H1 (cell line): ENCODE results near the gene LHCGR. TPM values are rescaled to one million over a fixed set of nuclear protein-coding genes. Genes with fewer than 3 reads are reported as not detected.

Source experiments
- CTCF ChIA-PET: fragments of 300-600 bp; sonication (Branson Sonifier 250); formaldehyde crosslinking; loops from one replicate; lab custom pipeline; 2021; ENCODE audit not compliant: partially characterized antibody; lab: Charles Lee
- POLR2A ChIA-PET: fragments of 300-600 bp; sonication (Branson Sonifier 250); formaldehyde crosslinking; loops from one replicate; lab custom pipeline; 2021; ENCODE audit warnings: inconsistent platforms; ENCODE audit not compliant: partially characterized antibody; lab: Charles Lee
- DNase-seq, 2 experiments: peaks; one replicate each; pipeline versions ENCODE4 v3.0.0 to v3.0.0-alpha.2; 2010 to 2022; ENCODE audit warnings: low spot score in 2 of 2, low read depth in 1 of 2, mixed read lengths in 1 of 2
- FAIRE-seq: peaks from 2 replicates; lab custom pipeline; 2011; peaks lifted over from hg19 to GRCh38; lab: Jason Lieb, UNC
- H2AFZ ChIP-seq: 2 replicates; pipeline ENCODE4 v1.8.1; 2012; ENCODE audit warnings: low read length, inconsistent platforms
- H2AK5ac ChIP-seq: 2 replicates; pipeline ENCODE4 v1.6.1; 2013; ENCODE audit warnings: low read depth, low read length
- H2BK120ac ChIP-seq: replicated peaks from 2 replicates; pipeline ENCODE3; 2013; ENCODE audit warnings: low read depth, low read length, inconsistent platforms
- H2BK12ac ChIP-seq: 2 replicates; pipeline ENCODE4 v1.6.1; 2013; ENCODE audit warnings: low read depth, low read length
- H2BK15ac ChIP-seq: 2 replicates; pipeline ENCODE4 v1.6.1; 2013; ENCODE audit warnings: low read length
- H2BK20ac ChIP-seq: 2 replicates; pipeline ENCODE4 v1.6.1; 2013; ENCODE audit warnings: low read length
- H2BK5ac ChIP-seq: 2 replicates; pipeline ENCODE4 v1.6.1; 2013; ENCODE audit warnings: low read depth, low read length
- H3K14ac ChIP-seq: 2 replicates; pipeline ENCODE4 v1.6.1; 2013; ENCODE audit warnings: inconsistent platforms; ENCODE audit not compliant: insufficient read length
- H3K18ac ChIP-seq: 2 replicates; pipeline ENCODE4 v1.6.1; 2013; ENCODE audit warnings: low read length; ENCODE audit errors: extremely low read depth
- H3K23ac ChIP-seq: 2 replicates; pipeline ENCODE4 v1.6.1; 2013; ENCODE audit warnings: inconsistent platforms; ENCODE audit not compliant: insufficient read length
- H3K23me2 ChIP-seq: 2 replicates; pipeline ENCODE4 v1.6.1; 2013; ENCODE audit warnings: low read depth, low read length
- H3K27ac ChIP-seq: 2 replicates; pipeline ENCODE4 v1.6.1; 2011; ENCODE audit warnings: low read depth, low read length, inconsistent platforms
- H3K27me3 ChIP-seq, 4 experiments: replicated peaks in 1 of 4; 1 replicate in 1 of 4; 2 replicates in 3 of 4; pipeline versions ENCODE4 v1.6.1 to v1.8.1; 2011 to 2013; ENCODE audit warnings: low read length in 3 of 4, mild to moderate bottlenecking in 3 of 4, inconsistent platforms in 2 of 4, mixed read lengths in 2 of 4, moderate library complexity in 1 of 4; ENCODE audit not compliant: control insufficient read depth in 3 of 4, insufficient read depth in 3 of 4; ENCODE audit errors: extremely low read depth in 1 of 4
- H3K36me3 ChIP-seq, 4 experiments: 2 replicates each; pipeline versions ENCODE4 v1.6.1 to v1.8.1; 2011 to 2013; ENCODE audit warnings: mild to moderate bottlenecking in 4 of 4, low read length in 3 of 4, moderate library complexity in 2 of 4, control low read depth in 1 of 4, inconsistent platforms in 1 of 4; ENCODE audit not compliant: insufficient read depth in 4 of 4, control insufficient read depth in 2 of 4
- H3K4ac ChIP-seq: replicated peaks from 2 replicates; pipeline ENCODE3; 2013; ENCODE audit warnings: low read length, low read depth, mixed read lengths, inconsistent platforms; ENCODE audit not compliant: insufficient read length
- H3K4me1 ChIP-seq, 4 experiments: replicated peaks in 1 of 4; 1 replicate in 1 of 4; 2 replicates in 3 of 4; pipeline versions ENCODE4 v1.6.1 to v1.8.1; 2011 to 2013; ENCODE audit warnings: low read length in 3 of 4, inconsistent platforms in 2 of 4, mixed read lengths in 1 of 4; ENCODE audit not compliant: insufficient read depth in 4 of 4, control insufficient read depth in 3 of 4
- H3K4me2 ChIP-seq, 2 experiments: 2 replicates each; pipeline versions ENCODE4 v1.6.1 to v1.8.1; 2011 to 2013; ENCODE audit warnings: low read depth in 2 of 2, low read length in 2 of 2, control low read depth in 1 of 2, inconsistent platforms in 1 of 2, mild to moderate bottlenecking in 1 of 2; ENCODE audit not compliant: insufficient read depth in 1 of 2
- H3K4me3 ChIP-seq, 4 experiments: fragments of 200-600, 300-600 bp in 1 of 4; sonication (generic), shearing (Covaris generic), sonication (Bioruptor Twin) in 1 of 4; 2 replicates each; pipeline versions ENCODE4 v1.5.1 to v1.8.1; 2011 to 2016; ENCODE audit warnings: low read length in 4 of 4, low read depth in 3 of 4, control low read depth in 2 of 4, inconsistent platforms in 2 of 4, mild to moderate bottlenecking in 2 of 4, mixed read lengths in 1 of 4, moderate library complexity in 1 of 4; ENCODE audit not compliant: insufficient read depth in 2 of 4; ENCODE audit errors: extremely low read depth in 1 of 4
- H3K56ac ChIP-seq: replicated peaks from 2 replicates; pipeline ENCODE3; 2013; ENCODE audit warnings: low read depth, mild to moderate bottlenecking, mixed read lengths, low read length, inconsistent platforms; ENCODE audit not compliant: insufficient read length
- H3K79me1 ChIP-seq: 2 replicates; pipeline ENCODE4 v1.6.1; 2013; ENCODE audit warnings: low read depth, low read length, control low read depth
- H3K79me2 ChIP-seq, 2 experiments: 2 replicates each; pipeline versions ENCODE4 v1.6.1 to v1.8.1; 2012 to 2013; ENCODE audit warnings: low read length in 2 of 2, mild to moderate bottlenecking in 2 of 2, inconsistent platforms in 1 of 2; ENCODE audit not compliant: insufficient read depth in 2 of 2, control insufficient read depth in 1 of 2
- H3K9ac ChIP-seq, 4 experiments: replicated peaks in 1 of 4; 1 replicate in 1 of 4; 2 replicates in 3 of 4; pipeline versions ENCODE4 v1.6.1 to v1.8.1; 2011 to 2013; ENCODE audit warnings: low read depth in 3 of 4, low read length in 3 of 4, control low read depth in 2 of 4, mild to moderate bottlenecking in 2 of 4, moderate library complexity in 2 of 4, inconsistent platforms in 1 of 4; ENCODE audit errors: extremely low read depth in 1 of 4
- H3K9me3 ChIP-seq, 2 experiments: 2 replicates each; pipeline versions ENCODE4 v1.6.1 to v1.8.1; 2012 to 2013; ENCODE audit warnings: mild to moderate bottlenecking in 2 of 2, moderate library complexity in 2 of 2, control low read depth in 1 of 2, inconsistent platforms in 1 of 2, low read depth in 1 of 2, low read length in 1 of 2, mixed read lengths in 1 of 2; ENCODE audit not compliant: insufficient read depth in 2 of 2
- H4K20me1 ChIP-seq, 2 experiments: replicated peaks in 1 of 2; 2 replicates each; pipeline versions ENCODE3 to v1.8.1; 2011 to 2013; ENCODE audit warnings: inconsistent platforms in 2 of 2, low read length in 2 of 2, mild to moderate bottlenecking in 1 of 2; ENCODE audit not compliant: insufficient read depth in 2 of 2, control insufficient read depth in 1 of 2
- H4K5ac ChIP-seq: 2 replicates; pipeline ENCODE4 v1.6.1; 2013; ENCODE audit warnings: low read length, low read depth, mixed read lengths, inconsistent platforms; ENCODE audit not compliant: insufficient read length
- H4K8ac ChIP-seq: 2 replicates; pipeline ENCODE4 v1.8.0; 2013; ENCODE audit warnings: mild to moderate bottlenecking, moderate library complexity, low read length, inconsistent platforms; ENCODE audit not compliant: insufficient read depth; ENCODE audit errors: extremely low read depth
- H4K91ac ChIP-seq: replicated peaks from 2 replicates; pipeline ENCODE3; 2013; ENCODE audit warnings: low read length, mixed read lengths, inconsistent platforms; ENCODE audit not compliant: insufficient read length
- BCL11A ChIP-seq, 2 experiments: IDR thresholded peaks; one replicate each; pipeline ENCODE4 v1.6.1; 2011; ENCODE audit warnings: low read depth in 2 of 2, low read length in 2 of 2, mild to moderate bottlenecking in 2 of 2
- CEBPB ChIP-seq: IDR thresholded peaks from 2 replicates; pipeline ENCODE4 v1.6.1; 2012; ENCODE audit warnings: low read depth, low read length
- GTF2F1 ChIP-seq: IDR thresholded peaks from 2 replicates; pipeline ENCODE4 v1.6.1; 2012; ENCODE audit warnings: low read depth, low read length, improper control_type of control experiment, borderline replicate concordance
- MAFK ChIP-seq: IDR thresholded peaks from 2 replicates; pipeline ENCODE4 v1.6.1; 2012; ENCODE audit warnings: low read depth, mild to moderate bottlenecking, improper control_type of control experiment, low read length
- polyA plus RNA-seq, 7 experiments: library from polyadenylated mRNA; depleted of rRNA in 3 of 7; stranded (reverse) in 5 of 7; unstranded in 2 of 7; fragments of >200 nt in 5 of 7; fragments of 200-250 nt in 2 of 7; gene quantifications; 1 replicate in 5 of 7; 2 replicates in 1 of 7; 4 replicates in 1 of 7; pipeline versions ENCODE4 v1.2.1 to v1.2.3, GENCODE V29; 2011 to 2013; ENCODE audit warnings: missing spikeins in 2 of 7, mixed read lengths in 2 of 7
- total RNA-seq: library from RNA; stranded (reverse); fragmentation: NEBNext Ultra II Directional; extraction: Animal tissue kit (Norgen Biotek cat#: 25700); gene quantifications from 2 replicates; pipeline ENCODE4 v1.2.1, GENCODE V29; 2021
- TF ChIP-seq, protein P1 (sequence below): IDR thresholded peaks from 2 replicates; pipeline ENCODE4 v1.6.1; 2011; ENCODE audit warnings: low read depth, mild to moderate bottlenecking, low read length; ENCODE audit not compliant: insufficient read depth

Gene LHCGR
- total and polyA plus RNA-seq, 2 of the 8 experiments (the other 6 are each of a cell fraction or from before 2014, with no cell fraction given) = 0.30 to 0.73 TPM

DNA sequence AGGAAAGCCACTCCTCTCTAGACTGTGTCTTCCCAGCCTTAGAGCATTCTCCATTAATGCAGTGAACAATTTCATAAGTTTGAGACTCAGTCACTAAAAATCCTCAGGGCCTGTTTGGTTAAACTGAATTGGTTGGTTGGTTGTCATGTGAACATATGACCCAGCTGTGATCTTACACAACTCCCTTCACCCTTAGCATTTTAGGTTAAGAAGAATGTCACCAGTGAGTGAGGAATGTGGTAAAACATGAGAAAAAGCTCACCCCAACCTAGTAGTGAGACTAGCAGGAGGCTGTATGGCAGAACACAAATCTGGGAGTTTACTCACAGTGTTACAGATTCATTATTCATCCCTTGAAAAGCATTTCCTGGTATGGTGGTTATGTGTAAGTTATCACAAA is 32.4 kb downstream of the LHCGR start:
- FAIRE-seq = no peak
- H3K27ac ChIP-seq = no peak overlapping the region
- no peak overlapping the region for H3K9ac ChIP-seq
- no peak overlapping the region for H3K23ac ChIP-seq
- no peak overlapping the region for H2BK120ac ChIP-seq
- no peak overlapping the region for H2BK5ac ChIP-seq
- TF ChIP-seq BCL11A (IDR thresholded peaks at IDR 0.05; ENCODE audit: low read depth in 2 of 2, low read length in 2 of 2) (no peak), GTF2F1 (no peak), CEBPB (0 out of 2 replicates have a peak, but pooled peaks have one; percentile 11), MAFK (no peak)
- TF ChIP-seq, protein P1, sequence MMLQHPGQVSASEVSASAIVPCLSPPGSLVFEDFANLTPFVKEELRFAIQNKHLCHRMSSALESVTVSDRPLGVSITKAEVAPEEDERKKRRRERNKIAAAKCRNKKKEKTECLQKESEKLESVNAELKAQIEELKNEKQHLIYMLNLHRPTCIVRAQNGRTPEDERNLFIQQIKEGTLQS = no peak
- peaks cover 0 to 3% (median 0%) of the 10 kb centered on the region in 4 experiments; a peak in 1 of 7 replicates for H3K4me1 ChIP-seq
- no peak overlapping the region for H3K14ac ChIP-seq
- H3K79me2 ChIP-seq = no peaks in the 10 kb centered on the region
- no peaks in the 10 kb centered on the region for H3K9me3 ChIP-seq
- no peaks in the 10 kb centered on the region for H3K36me3 ChIP-seq
- no peak overlapping the region for H3K4me3 ChIP-seq
- no peak overlapping the region for H3K4me2 ChIP-seq
- no peaks in the 10 kb centered on the region for H4K20me1 ChIP-seq
- DNase-seq = no peak
- H3K56ac ChIP-seq = no peak overlapping the region
- no peak overlapping the region for H3K4ac ChIP-seq
- no peak overlapping the region for H3K18ac ChIP-seq
- ChIA-PET POLR2A (no interaction called here), CTCF (interaction anchor here (1.1 to 1.3 kb wide), 2 partner anchors 119 to 135 kb away, joined by 3 to 4 read pairs; no protein-coding TSS in a partner anchor)
- no peak overlapping the region for H4K5ac ChIP-seq
- no peak overlapping the region for H2BK20ac ChIP-seq
- H3K79me1 ChIP-seq = no peaks in the 10 kb centered on the region
- no peak overlapping the region for H2AK5ac ChIP-seq
- no peak overlapping the region for H2AFZ ChIP-seq
- no peak overlapping the region for H2BK12ac ChIP-seq
- no peak overlapping the region for H2BK15ac ChIP-seq
- no peak overlapping the region for H4K8ac ChIP-seq
- no peaks in the 10 kb centered on the region for H3K27me3 ChIP-seq
- H4K91ac ChIP-seq = no peak overlapping the region
- no peaks in the 10 kb centered on the region for H3K23me2 ChIP-seq
